Fibroblast of skin of left biceps (primary cell): ENCODE measurements around the gene PCDHGA6.

ENCODE experiments used
- DNase-seq, 2 experiments: peaks; one replicate each; pipeline ENCODE4 v3.0.0-alpha.2; 2013; ENCODE audit warnings: low read depth in 2 of 2

PCDHGA6 gene

DNA sequence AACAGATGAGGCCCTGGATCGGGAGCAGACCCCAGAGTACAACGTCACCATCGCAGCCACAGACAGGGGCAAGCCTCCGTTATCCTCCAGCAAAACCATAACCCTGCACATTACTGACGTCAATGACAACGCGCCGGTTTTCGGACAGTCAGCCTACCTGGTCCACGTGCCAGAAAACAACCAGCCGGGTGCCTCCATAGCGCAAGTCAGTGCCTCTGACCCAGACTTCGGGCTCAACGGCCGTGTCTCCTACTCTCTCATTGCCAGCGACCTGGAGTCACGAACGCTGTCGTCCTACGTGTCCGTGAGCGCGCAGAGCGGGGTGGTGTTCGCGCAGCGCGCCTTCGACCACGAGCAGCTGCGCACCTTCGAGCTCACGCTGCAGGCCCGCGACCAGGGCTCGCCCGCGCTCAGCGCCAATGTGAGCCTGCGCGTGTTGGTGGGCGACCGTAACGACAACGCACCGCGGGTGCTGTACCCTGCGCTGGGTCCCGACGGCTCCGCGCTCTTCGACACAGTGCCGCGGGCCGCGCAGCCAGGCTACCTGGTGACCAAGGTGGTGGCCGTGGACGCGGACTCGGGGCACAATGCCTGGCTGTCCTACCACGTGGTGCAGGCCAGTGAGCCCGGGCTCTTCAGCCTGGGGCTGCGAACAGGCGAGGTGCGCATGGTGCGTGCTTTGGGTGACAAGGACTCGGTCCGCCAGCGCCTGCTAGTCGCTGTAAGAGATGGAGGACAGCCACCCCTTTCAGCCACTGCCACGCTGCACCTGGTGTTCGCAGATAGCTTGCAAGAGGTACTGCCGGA lies 45.6 kb downstream of the PCDHGA6 start:
- DNase-seq = no peak

DNA sequence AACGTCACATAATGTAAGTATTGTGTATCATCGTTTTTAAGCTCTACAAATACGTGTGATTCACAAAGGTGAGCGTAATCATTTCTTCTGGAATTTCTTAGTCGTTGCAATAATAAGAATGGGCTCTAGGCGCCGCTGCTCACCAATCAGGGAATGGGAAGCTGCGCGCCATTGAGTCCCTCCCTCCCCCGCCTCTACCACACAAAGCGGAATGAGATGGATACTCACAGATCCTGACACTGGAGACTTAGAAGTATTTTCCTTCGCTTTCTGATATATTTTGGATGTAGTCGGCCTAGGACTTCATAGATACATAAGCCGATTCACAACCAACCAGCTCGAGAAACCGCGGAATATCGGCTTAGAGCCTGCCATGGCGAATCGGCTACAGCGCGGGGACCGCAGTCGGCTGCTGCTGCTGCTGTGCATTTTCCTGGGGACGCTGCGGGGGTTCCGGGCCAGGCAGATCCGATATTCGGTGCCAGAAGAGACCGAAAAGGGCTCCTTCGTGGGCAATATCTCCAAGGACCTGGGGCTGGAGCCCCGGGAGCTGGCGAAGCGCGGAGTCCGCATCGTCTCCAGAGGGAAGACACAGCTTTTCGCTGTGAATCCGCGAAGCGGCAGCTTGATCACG lies 47.3 kb downstream of the PCDHGA6 start, which contains the start of gene PCDHGA11:
TSS of gene PCDHGA11 (plus strand) at position 197 of the 634 bp plus-strand sequence. CDS start at position 374, 177 bp downstream.
- no peak for DNase-seq

DNA sequence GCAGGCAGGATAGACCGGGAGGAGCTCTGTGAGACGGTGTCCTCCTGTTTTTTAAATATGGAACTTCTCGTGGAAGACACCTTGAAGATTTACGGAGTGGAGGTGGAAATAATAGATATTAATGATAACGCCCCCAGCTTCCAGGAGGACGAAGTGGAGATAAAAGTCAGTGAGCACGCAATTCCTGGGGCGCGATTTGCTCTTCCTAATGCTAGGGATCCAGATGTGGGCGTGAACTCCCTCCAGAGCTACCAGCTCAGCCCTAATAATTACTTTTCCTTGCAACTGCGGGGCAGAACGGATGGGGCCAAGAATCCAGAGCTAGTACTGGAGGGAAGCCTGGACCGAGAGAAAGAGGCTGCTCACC lies 47.8 kb downstream of the PCDHGA6 start:
- no peak for DNase-seq

DNA sequence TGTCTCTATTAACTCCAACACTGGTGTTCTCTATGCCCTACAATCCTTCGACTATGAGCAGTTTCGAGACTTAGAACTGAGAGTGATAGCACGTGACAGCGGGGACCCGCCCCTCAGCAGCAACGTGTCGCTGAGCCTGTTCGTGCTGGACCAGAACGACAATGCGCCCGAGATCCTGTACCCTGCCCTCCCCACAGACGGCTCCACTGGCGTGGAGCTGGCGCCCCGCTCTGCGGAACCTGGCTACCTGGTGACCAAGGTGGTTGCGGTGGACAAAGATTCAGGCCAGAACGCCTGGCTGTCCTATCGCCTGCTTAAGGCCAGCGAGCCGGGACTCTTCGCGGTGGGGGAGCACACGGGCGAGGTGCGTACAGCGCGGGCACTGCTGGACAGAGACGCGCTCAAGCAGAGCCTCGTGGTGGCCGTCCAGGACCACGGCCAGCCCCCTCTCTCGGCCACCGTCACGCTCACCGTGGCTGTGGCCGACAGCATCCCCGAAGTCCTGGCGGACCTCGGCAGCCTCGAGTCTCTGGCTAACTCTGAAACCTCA lies 49.1 kb downstream of the PCDHGA6 start:
- no peak for DNase-seq

DNA sequence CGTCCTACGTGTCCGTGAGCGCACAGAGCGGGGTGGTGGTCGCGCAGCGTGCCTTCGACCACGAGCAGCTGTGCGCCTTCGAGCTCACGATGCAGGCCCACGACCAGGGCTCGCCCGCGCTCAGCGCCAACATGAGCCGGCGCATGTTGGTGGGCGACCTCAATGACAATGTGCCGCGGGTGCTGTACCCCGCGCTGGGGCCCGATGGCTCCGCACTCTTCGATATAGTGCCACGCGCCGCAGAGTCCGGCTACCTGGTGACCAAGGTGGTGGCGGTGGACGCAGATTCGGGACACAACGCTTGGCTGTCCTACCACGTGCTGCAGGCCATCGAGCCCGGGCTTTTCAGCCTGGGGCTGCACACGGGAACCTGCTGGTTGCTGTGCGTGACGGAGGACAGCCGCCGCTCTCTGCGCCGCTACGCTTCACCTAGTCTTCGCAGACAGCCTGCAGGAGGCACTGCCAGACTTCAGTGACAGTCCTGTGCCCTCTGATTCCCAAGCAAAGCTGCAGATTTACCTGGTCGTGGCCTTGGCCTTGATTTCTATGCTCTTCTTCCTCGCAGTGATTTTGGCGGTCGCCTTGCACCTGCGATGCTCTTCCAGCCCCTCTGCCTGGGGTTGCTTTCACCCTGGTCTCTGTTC lies 54.2 kb downstream of the PCDHGA6 start:
- no peak for DNase-seq
